Endothelial cell (in vitro differentiated cells): ENCODE data around the gene ABAT. TPM values are rescaled to one million over a fixed set of nuclear protein-coding genes. Genes with fewer than 3 reads are reported as not detected.

Experiments used
- DNase-seq: peaks from one replicate; pipeline ENCODE4 v3.0.0; 2021; ENCODE audit warnings: low spot score
- H3K27ac Mint-ChIP-seq: one replicate; pipeline ENCODE4 v1.8.0; 2021; ENCODE audit warnings: mixed read lengths, inconsistent platforms; ENCODE audit not compliant: unreplicated experiment
- H3K27me3 Mint-ChIP-seq: one replicate; pipeline ENCODE4 v1.8.0; 2021; ENCODE audit warnings: mild to moderate bottlenecking, moderate library complexity, mixed read lengths, inconsistent platforms; ENCODE audit not compliant: unreplicated experiment
- H3K36me3 Mint-ChIP-seq: one replicate; pipeline ENCODE4 v1.8.0; 2021; ENCODE audit warnings: mild to moderate bottlenecking, low read depth, mixed read lengths, inconsistent platforms; ENCODE audit not compliant: unreplicated experiment
- H3K4me1 Mint-ChIP-seq: one replicate; pipeline ENCODE4 v1.8.0; 2021; ENCODE audit warnings: mild to moderate bottlenecking, mixed read lengths, inconsistent platforms; ENCODE audit not compliant: unreplicated experiment
- H3K4me3 Mint-ChIP-seq: one replicate; pipeline ENCODE4 v1.8.0; 2021; ENCODE audit warnings: mild to moderate bottlenecking, mixed read lengths, inconsistent platforms; ENCODE audit not compliant: unreplicated experiment
- H3K9me3 Mint-ChIP-seq: one replicate; pipeline ENCODE4 v1.8.0; 2021; ENCODE audit warnings: mixed read lengths, inconsistent platforms; ENCODE audit not compliant: unreplicated experiment
- total RNA-seq: library from RNA; stranded (reverse); fragmentation: NEBNext Ultra II Directional; extraction: Animal tissue kit (Norgen Biotek cat#: 25700); gene quantifications from one replicate; pipeline ENCODE4 v1.2.1, GENCODE V29; 2021; ENCODE audit not compliant: unreplicated experiment
- TF ChIP-seq, protein P1 (sequence below): fragments of 200-600 bp; sonication (generic); IDR thresholded peaks from one replicate; pipeline ENCODE4 v1.5.0; 2021; ENCODE audit warnings: antibody characterized with exemption; ENCODE audit not compliant: unreplicated experiment

ABAT gene
- total RNA-seq, 1 donor from 2014 or later, result 1.6 TPM

DNA sequence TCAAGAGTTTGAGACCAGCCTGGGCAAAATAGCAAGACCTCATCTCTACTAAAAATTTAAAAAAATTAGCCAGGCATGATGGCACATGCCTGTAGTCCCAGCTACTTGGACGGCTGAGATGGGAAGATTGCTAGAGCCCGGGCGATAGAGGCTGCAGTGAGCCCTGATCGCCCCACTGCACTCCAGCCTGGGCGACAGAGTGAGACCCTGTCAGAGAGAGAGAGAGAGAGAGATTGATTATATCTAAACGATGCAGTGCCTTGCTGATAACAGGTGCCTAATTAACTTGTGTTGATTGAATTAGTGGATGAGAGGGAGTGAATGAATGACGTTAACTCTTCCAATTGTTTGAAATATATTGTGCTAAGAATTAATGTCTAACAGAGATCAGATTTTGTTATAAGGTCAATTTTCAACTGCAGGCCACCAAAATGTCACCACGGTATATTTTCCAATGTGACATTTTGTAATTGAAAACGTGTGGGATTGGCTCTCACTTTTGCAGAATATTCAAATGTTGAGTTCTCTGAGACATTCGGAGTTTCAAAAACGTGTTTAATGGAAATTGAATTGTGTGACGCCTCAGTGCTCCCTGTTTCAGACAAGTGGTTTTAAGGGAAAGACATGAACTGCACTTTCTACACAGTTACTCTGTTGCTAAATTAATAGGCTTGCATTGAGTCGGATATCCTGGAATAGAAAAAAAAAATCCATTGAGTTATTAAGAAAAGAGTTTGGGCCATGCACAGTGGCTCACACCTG, 53.6 kb downstream of the ABAT start:
- no peaks in the 10 kb centered on the region for H3K27me3 Mint-ChIP-seq
- H3K9me3 Mint-ChIP-seq, result no peaks in the 10 kb centered on the region
- TF ChIP-seq, protein P1, sequence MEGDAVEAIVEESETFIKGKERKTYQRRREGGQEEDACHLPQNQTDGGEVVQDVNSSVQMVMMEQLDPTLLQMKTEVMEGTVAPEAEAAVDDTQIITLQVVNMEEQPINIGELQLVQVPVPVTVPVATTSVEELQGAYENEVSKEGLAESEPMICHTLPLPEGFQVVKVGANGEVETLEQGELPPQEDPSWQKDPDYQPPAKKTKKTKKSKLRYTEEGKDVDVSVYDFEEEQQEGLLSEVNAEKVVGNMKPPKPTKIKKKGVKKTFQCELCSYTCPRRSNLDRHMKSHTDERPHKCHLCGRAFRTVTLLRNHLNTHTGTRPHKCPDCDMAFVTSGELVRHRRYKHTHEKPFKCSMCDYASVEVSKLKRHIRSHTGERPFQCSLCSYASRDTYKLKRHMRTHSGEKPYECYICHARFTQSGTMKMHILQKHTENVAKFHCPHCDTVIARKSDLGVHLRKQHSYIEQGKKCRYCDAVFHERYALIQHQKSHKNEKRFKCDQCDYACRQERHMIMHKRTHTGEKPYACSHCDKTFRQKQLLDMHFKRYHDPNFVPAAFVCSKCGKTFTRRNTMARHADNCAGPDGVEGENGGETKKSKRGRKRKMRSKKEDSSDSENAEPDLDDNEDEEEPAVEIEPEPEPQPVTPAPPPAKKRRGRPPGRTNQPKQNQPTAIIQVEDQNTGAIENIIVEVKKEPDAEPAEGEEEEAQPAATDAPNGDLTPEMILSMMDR, result no peak
- no peaks in the 10 kb centered on the region for H3K36me3 Mint-ChIP-seq
- no peak overlapping the region for H3K27ac Mint-ChIP-seq
- H3K4me3 Mint-ChIP-seq, result no peak overlapping the region
- no peaks in the 10 kb centered on the region for H3K4me1 Mint-ChIP-seq
- no peak for DNase-seq

DNA sequence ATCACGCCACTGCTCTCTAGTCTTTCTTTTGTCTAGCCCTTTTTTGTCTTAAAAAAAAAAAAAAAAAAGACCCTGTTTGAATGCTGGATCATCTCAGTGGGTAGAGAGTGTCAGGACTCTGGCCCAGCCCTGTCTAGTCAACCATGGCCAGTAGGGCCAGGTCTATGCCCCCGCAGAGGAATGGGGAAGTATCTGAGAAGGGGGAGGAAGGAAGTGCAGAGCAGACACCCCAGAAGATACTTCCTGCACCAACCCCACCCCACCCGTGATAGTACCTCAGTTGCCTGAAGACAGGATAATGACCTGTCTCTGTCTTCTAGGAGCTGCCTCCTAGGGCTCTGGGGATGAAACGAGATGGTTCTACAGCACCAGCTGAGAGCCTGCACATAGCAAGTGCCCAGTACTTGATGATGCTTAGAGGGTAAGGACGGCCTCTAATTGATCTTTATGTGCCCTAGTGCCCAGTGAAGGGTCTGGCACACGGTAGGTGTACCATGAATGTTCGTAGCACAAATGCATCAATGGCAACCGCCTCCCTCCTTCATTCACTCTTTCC, 55.4 kb downstream of the ABAT start:
- DNase-seq, result no peak
- Mint-ChIP-seq H3K27me3 (no peaks in the 10 kb centered on the region), H3K27ac (no peak overlapping the region), H3K4me1 (no peaks in the 10 kb centered on the region), H3K9me3 (peaks cover 7% of the 10 kb centered on the region), H3K36me3 (no peaks in the 10 kb centered on the region), H3K4me3 (no peak overlapping the region)
- TF ChIP-seq, protein P1, result no peak

DNA sequence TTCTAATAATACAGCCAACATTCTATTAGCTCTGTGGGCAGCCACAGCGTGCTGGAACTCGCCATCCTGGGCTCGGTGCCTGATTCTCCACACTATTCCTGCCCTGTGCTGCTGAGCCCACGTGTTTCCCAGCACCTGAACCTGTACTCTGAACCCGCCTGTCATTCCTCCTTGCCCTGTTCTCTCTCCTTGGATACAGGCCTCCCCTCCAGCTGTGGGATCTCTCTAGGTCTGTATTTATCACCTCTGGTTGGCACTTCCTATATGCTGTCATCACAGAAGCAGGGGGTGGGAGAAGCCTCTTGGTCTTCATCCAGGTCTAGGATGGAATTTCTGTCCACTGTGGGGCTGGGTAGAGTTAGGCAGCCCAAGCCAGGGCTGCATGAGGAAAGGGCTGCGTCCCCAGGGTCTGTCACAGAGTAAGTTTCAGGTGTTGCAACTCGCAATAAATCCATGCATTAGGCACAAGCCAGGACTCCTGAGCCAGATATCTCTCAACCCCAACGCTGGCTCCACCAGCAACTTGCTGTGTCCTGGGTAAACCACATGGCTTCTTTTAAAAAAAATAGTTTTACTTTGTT, 56.0 kb downstream of the ABAT start:
- no peak for DNase-seq
- Mint-ChIP-seq H3K4me1 (no peaks in the 10 kb centered on the region), H3K4me3 (no peak overlapping the region), H3K36me3 (no peaks in the 10 kb centered on the region), H3K27me3 (no peaks in the 10 kb centered on the region), H3K9me3 (peaks cover 7% of the 10 kb centered on the region), H3K27ac (no peak overlapping the region)
- TF ChIP-seq, protein P1, result no peak

DNA sequence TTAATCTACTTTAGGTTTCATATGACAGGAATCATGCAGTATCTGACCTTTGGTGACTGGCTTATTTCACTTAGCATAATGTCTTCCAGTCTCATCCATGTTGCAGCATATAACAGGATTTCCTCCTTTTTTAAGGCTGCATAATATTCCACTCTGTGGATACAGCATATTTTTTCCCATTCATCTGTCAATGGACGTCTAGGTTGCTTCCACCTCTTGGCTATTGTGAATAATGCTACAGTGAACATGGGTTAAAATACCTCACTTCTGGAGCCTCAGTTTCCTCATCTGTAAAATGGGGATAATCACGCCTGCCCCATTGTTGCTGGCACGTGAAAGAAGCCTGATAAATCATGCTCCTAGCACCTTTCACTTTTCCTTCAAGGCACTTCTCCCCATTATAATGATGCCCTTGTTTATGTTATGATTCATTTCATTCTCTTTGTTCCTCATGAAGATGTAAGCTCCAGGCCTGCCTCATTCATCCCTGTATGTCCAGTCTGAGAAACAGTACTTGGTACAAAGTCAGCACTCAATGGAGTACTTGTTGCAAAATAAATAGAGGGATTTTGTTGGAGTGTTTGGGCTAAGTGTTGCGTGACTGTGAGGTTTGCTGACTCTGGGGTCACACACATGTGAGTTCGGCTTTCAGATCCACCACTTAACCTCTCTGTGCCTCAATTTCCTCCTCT, 59.6 kb downstream of the ABAT start:
- peaks cover 3% of the 10 kb centered on the region for H3K27me3 Mint-ChIP-seq
- no peak overlapping the region for H3K4me3 Mint-ChIP-seq
- no peaks in the 10 kb centered on the region for H3K4me1 Mint-ChIP-seq
- no peaks in the 10 kb centered on the region for H3K36me3 Mint-ChIP-seq
- TF ChIP-seq, protein P1, result no peak
- H3K9me3 Mint-ChIP-seq, result peaks cover 7% of the 10 kb centered on the region
- no peak for DNase-seq
- H3K27ac Mint-ChIP-seq, result no peak overlapping the region
